Measurements from ENCODE around the gene VSTM4. TPM values are rescaled to one million over a fixed set of nuclear protein-coding genes. Genes with fewer than 3 reads are reported as not detected.
A peak's percentile ranks its signal among the peaks of the same experiment; 100 is the strongest.

Gene VSTM4
- total RNA-seq, 1 experiment from 2014 or later, result 0.07 TPM

GRCh38 chr10:49161411-49161997 lies 46.2 kb upstream of the VSTM4 start (continued):
- TF ChIP-seq CTCF (IDR thresholded peaks at IDR 0.05 in 2 of 3, conservative IDR thresholded peaks at IDR 0.05 in 1 of 3; ENCODE audit: borderline replicate concordance in 1 of 3, insufficient read depth in 1 of 3, low read depth in 2 of 3, low read length in 2 of 3), result peak in 2 of 3 experiments; percentile 9 to 16; a peak in 2 of 6 replicates

GRCh38 chr10:49160814-49161213 lies 45.5 kb upstream of the VSTM4 start:
- ATAC-seq (no peak), DNase-seq (ENCODE audit: low read depth, low spot score) (no peak)
- Histone ChIP-seq H3K27me3 (ENCODE audit: insufficient read depth, low read length) (peaks cover 57% of the 10 kb centered on the region), H2AFZ (ENCODE audit: low read depth, low read length, poor library complexity, severe bottlenecking) (no peak overlapping the region), H3K36me3 (ENCODE audit: control insufficient read depth in 1 of 2, insufficient read depth in 2 of 2, low read length in 2 of 2) (no peaks in the 10 kb centered on the region), H3K4me3 (replicated peaks in 1 of 2; ENCODE audit: low read depth in 1 of 2, low read length in 2 of 2) (no peak overlapping the region), H3K4me2 (ENCODE audit: low read length) (no peak overlapping the region), H3K9me2 (ENCODE audit: insufficient read depth) (no peaks in the 10 kb centered on the region), H3K9me3 (ENCODE audit: control insufficient read depth in 1 of 2, insufficient read depth in 1 of 2, low read depth in 1 of 2, low read length in 2 of 2) (no peaks in the 10 kb centered on the region), H3K4me1 (ENCODE audit: control insufficient read depth in 1 of 2, insufficient read depth in 2 of 2, low read length in 2 of 2) (peaks cover 2 to 4% of the 10 kb centered on the region in 2 experiments; a peak in 1 of 4 replicates), H4K20me1 (ENCODE audit: insufficient read depth) (no peaks in the 10 kb centered on the region; the same call in 1 of the 2 replicates), H3K27ac (ENCODE audit: low read depth, low read length) (no peak overlapping the region), H3K9ac (ENCODE audit: low read length) (no peak overlapping the region), H3K79me2 (ENCODE audit: insufficient read depth, low read length) (no peaks in the 10 kb centered on the region)
- TF ChIP-seq CEBPB (IDR thresholded peaks at IDR 0.05; ENCODE audit: low read depth), result no peak
- TF ChIP-seq YY1 (IDR thresholded peaks at IDR 0.05; ENCODE audit: extremely low read depth, insufficient replicate concordance, low read depth, low read length), result no peak
- TF ChIP-seq JUND (IDR thresholded peaks at IDR 0.05), result no peak
- TF ChIP-seq ZNF274 (IDR thresholded peaks at IDR 0.05; ENCODE audit: low read depth, low read length), result no peak
- no peak for TF ChIP-seq POLR2AphosphoS5 (IDR thresholded peaks at IDR 0.05; ENCODE audit: low read depth, low read length)
- no peak for TF ChIP-seq REST (IDR thresholded peaks at IDR 0.05; ENCODE audit: low read depth)
- no peak for TF ChIP-seq SP1 (IDR thresholded peaks at IDR 0.05; ENCODE audit: low read depth)
- TF ChIP-seq POLR2A (IDR thresholded peaks at IDR 0.05; ENCODE audit: borderline replicate concordance, extremely low read depth, insufficient read depth, insufficient read length), result no peak
- no peak for TF ChIP-seq CBX3 (IDR thresholded peaks at IDR 0.05; ENCODE audit: low read depth)
- TF ChIP-seq EZH2phosphoT487 (IDR thresholded peaks at IDR 0.05; ENCODE audit: borderline replicate concordance), result no peak
- TF ChIP-seq ZFX (IDR thresholded peaks at IDR 0.05), result no peak
- TF ChIP-seq FOSL1 (IDR thresholded peaks at IDR 0.05; ENCODE audit: low read depth), result no peak
- no peak for TF ChIP-seq MAX (IDR thresholded peaks at IDR 0.05)
- TF ChIP-seq SRF (IDR thresholded peaks at IDR 0.05; ENCODE audit: low read depth), result no peak
- no peak for TF ChIP-seq ELF1 (IDR thresholded peaks at IDR 0.05; ENCODE audit: borderline replicate concordance, low read depth)
- TF ChIP-seq SIN3A (IDR thresholded peaks at IDR 0.05; ENCODE audit: low read depth), result no peak
- TF ChIP-seq ATF3 (IDR thresholded peaks at IDR 0.05), result no peak
- RAD21 ChIA-PET (ENCODE audit: low non-redundant PET in 1 of 2, low total read pairs in 2 of 2, uncharacterized antibody in 2 of 2, unreplicated experiment in 2 of 2), result no interaction called here
- intact Hi-C loops (cut with micrococcal nuclease), result loop anchor here (5.0 kb wide), 1 partner anchor 499 kb away; no protein-coding TSS in a partner anchor
- CTCF ChIA-PET, result interaction anchor here (1.3 to 1.4 kb wide), 3 partner anchors 12 to 505 kb away, joined by 3 to 12 read pairs (median 5); no protein-coding TSS in a partner anchor
- POLR2A ChIA-PET, result no interaction called here
- BruUV-seq (replicated peaks), result no TSS peak
